NOMO-1 (cell line): ENCODE data around the gene PTPRT.

Experiments used
- DNase-seq, 2 experiments: peaks; one replicate each; lab custom pipeline; 2025; ENCODE audit not compliant: unreplicated experiment in 2 of 2; lab: John Stamatoyannopoulos, UW

The PTPRT gene

GRCh38 chr20:42164121-42164890 is 1025.4 kb downstream of the PTPRT start:
- no peak for DNase-seq

GRCh38 chr20:42161228-42161829 is 1028.4 kb downstream of the PTPRT start:
- no peak for DNase-seq

GRCh38 chr20:42159808-42160207 is 1029.9 kb downstream of the PTPRT start:
- no peak for DNase-seq

GRCh38 chr20:42158272-42158671 is 1031.4 kb downstream of the PTPRT start:
- no peak for DNase-seq

- DNase-seq = no peak
Observed at GRCh38 chr20:42155586-42155985, 1034.1 kb downstream of the PTPRT start.

GRCh38 chr20:42152575-42152974 is 1037.1 kb downstream of the PTPRT start:
- DNase-seq = no peak

GRCh38 chr20:42150230-42150629 is 1039.5 kb downstream of the PTPRT start:
- no peak for DNase-seq

GRCh38 chr20:42138729-42139128 is 1051.0 kb downstream of the PTPRT start:
- no peak for DNase-seq

GRCh38 chr20:42134265-42135098 is 1055.2 kb downstream of the PTPRT start:
- DNase-seq = no peak

GRCh38 chr20:42130810-42131596 is 1058.7 kb downstream of the PTPRT start:
- DNase-seq = no peak

GRCh38 chr20:42125426-42125825 is 1064.3 kb downstream of the PTPRT start:
- peak; percentile 11 to 68 for DNase-seq

- no peak for DNase-seq
Observed at GRCh38 chr20:42123981-42124473, 1065.7 kb downstream of the PTPRT start.

- no peak for DNase-seq
Observed at GRCh38 chr20:42118409-42119125, 1071.1 kb downstream of the PTPRT start.

GRCh38 chr20:42118001-42118400 is 1071.7 kb downstream of the PTPRT start:
- no peak for DNase-seq

GRCh38 chr20:42113236-42113635 is 1076.5 kb downstream of the PTPRT start:
- DNase-seq = no peak

GRCh38 chr20:42112161-42112560 is 1077.5 kb downstream of the PTPRT start:
- DNase-seq = no peak

- DNase-seq = no peak
Observed at GRCh38 chr20:42111349-42111748, 1078.4 kb downstream of the PTPRT start.

GRCh38 chr20:42110301-42110700 is 1079.4 kb downstream of the PTPRT start:
- DNase-seq = no peak

GRCh38 chr20:42102000-42102399 is 1087.7 kb downstream of the PTPRT start:
- no peak for DNase-seq

- DNase-seq = no peak
Observed at GRCh38 chr20:42100137-42100704, 1089.5 kb downstream of the PTPRT start.
